GM18520 (cell line): Measurements from ENCODE around the gene MAP3K13.
A peak's percentile ranks its signal among the peaks of the same experiment; 100 is the strongest.
"Not testable (repeated sequence)": the region's sequence is repeated elsewhere in the genome, so short reads cannot be mapped to it uniquely, and the experiment has no call there.

Source experiments
- ATAC-seq: cut with Tn5 transposase; IDR thresholded peaks from one replicate; pipeline ENCODE4 v1.9.1; 2021; ENCODE audit not compliant: unreplicated experiment

The MAP3K13 gene

DNA sequence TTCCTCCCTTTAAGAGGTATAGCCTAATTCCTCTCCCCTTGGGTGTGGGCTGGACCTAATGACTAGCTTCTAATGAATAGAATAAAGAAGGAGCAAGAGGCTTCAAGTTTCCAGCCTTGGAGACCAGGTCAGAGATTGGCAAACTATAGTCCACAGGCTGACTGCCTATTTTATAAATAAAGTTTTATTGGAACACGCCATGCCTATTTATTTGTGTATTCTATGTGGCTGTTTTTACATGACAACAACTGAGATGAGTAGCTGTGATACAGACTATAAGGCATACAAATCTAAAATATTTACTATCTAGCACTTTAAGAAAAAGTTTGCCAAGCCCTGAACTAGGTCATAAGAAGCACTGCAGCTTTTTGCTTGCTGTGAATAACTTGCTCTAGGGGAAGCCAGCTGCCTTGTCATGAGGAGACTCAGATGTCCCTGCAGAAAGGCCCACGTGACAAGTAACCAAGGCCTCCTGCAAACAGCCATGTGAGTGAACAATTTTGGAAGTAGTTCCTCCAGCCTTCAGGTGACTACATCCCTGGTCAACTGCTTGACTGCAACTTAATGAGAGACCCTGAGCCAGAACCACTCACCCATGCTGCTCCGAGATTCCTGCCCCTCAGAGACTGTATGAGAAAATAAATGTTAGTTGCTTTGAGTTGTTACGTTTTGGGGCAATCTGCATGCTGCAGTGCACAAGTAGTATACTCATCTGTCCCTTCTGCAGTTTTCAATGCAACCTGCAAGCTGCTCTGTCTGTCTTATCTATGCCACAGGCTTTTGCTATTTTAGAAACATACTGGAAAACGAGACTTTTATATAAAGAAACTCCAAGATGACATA, 21.1 kb upstream of the MAP3K13 start:
- no peak for ATAC-seq

DNA sequence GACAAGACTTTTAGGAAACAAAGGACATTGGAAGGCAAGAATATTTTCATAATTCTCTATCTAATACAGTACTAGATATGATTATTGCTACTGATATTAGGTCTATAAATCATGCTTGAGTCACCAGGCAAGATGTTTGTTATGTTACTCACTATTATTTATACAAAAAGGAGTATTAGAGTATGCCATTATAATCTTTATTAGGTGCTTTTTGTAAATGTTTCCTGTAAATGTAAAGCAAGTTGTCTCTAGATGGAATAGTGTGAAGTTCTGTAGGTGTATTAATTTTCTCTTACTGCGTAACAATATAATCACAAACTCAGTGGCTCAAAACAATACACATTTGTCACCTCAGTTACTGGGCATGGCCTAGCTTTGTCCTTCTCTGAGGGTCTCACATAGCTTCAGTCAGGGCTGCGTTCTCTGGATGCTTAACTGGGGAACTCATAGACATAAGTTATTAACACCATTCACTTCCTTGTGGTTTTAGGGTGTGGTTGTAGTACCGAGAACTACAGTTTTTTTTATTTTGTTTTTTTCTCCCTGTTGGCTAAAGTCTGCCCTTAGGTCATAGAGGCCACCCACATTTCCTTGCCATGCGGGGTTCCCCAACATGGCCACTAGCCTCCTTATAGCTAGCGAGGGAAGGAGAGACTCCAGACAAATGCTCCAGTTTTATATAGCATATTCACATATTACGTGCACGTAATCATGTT, 20.3 kb upstream of the MAP3K13 start:
- ATAC-seq = no peak

DNA sequence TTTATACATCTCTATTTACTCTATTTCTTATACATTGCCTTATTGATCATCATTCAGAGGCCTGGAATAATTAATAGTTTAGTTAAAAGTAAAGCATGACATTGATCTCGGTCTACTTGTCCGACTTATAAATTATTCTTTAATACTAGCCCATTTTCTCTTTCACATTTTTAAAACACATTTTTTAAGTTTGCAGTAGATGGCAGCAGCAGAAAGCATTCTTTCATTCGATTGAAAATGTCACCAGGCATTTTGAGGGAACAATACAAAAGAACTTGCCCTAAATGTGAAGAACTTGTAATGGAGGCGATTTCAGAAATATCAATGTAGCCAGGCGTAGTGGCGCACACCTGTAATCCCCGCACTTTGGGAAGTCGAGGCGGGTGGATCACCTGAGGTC, 15.5 kb upstream of the MAP3K13 start:
- ATAC-seq = no peak

DNA sequence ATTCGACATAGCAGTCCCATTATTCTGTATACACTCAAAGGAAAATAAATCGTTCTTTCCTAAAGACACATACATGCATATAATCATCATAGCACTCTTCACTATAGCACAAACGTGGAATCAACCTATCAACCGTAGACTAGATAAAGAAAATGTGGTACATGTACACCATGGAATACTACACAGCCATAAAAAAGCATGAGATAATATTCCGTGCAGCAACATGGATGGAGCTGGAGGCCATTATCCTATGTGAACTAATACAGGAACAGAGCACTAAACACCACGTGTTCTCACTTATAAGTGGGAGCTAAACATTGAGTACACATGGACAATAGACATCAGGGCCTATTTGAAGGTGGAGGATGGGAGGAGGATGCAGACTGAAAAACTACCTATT, 12.1 kb upstream of the MAP3K13 start:
- no peak for ATAC-seq

- ATAC-seq = no peak
Observed at GRCh38 chr3:185351396-185351795, 11.5 kb upstream of the MAP3K13 start.

DNA sequence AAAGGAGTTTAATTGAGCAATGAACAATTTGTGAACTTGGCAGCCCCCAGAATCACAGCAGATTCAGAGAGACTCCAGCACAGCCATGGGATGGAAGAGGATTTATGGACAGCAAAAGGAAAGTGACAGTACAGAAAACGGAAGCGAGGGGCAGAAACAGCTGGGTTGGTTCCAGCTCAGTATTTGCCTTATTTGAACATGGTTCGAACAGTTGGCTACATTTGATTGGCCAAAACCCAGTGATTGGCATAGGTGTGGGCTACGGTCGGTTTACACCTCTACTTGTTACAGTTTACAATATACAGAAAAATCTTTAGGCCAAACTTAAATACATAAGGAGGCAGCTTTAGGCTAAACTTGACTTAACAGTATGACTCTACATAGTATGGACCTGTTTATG, 9.7 kb upstream of the MAP3K13 start:
- no peak for ATAC-seq

DNA sequence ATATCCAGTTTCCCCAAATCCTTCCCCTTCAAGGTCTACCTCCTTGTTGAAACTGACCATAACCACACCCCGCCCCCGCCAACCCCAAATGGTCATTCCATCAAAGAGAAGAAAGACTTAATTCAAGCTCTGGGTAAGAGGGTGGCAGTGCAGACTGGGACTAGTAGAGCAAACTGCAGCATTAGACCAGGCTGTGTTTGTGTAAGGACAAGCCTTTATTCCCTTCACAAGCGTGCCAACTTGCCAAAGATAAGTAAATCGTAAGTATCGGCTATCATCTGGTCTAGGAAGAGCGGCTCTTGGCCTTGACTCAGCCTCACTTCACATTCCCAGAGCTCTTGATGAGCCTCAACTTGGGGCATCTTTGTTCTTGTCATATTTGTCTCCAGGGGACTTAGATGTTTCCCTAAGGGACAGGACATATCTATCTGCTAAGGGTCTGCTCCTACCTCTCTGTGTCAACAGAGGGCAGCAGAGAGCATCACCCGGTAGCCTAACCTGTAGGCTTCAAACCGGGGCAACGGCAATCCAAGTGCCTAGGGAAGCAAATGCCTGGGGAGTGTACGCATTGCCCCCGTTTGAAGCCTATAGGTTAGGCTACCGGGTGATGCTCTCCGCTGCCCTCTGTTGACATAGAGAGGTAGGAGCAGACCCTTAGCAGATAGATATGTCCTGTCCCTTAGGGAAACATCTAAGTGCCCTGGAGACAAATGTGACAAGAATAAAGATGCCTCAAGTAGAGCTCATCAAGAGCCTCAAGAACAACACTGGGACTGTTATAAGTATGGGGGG, 8.9 kb upstream of the MAP3K13 start:
- ATAC-seq = peak; percentile 88

DNA sequence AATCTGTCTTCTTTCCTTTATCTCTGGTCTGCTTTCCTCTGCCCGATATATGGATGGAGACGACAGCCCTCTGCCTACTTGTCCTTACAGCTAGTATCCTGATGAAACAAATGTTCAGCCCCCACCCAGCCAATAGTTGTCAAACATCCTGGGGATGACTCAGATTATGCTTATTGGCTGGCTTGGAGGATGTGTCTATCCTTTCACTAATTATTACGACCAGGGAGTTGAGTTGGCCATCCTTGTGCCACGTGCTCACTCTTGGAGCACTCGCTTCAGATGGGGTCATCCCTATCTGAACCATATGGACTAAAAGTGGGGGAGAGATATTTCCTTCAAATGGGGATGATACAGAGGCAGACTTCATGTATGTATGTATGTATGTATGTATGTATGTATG, 6.4 kb upstream of the MAP3K13 start:
- ATAC-seq = no peak

DNA sequence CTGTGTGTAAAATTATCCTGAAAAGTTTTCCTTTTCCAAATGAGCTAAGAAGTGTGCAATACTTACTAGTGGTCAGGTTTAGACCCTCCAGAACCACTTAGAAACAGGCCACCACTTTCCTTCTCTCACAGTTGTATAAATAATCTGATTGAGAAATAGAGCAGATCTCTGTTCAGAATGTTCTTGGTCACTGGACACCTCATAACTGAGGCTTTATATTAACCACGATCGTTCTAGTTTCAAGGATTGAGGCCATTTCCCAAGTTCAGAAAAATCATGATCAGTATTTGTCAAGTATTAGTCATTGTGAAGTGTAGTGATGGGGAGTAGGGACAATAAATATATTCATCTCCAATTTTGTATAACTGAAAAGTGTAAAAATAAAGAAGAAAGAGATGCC, 1.0 kb upstream of the MAP3K13 start:
- no peak for ATAC-seq

GRCh38 chr3:185363662-185364203, 797 bp downstream of the MAP3K13 start:
- ATAC-seq = peak; percentile 12

DNA sequence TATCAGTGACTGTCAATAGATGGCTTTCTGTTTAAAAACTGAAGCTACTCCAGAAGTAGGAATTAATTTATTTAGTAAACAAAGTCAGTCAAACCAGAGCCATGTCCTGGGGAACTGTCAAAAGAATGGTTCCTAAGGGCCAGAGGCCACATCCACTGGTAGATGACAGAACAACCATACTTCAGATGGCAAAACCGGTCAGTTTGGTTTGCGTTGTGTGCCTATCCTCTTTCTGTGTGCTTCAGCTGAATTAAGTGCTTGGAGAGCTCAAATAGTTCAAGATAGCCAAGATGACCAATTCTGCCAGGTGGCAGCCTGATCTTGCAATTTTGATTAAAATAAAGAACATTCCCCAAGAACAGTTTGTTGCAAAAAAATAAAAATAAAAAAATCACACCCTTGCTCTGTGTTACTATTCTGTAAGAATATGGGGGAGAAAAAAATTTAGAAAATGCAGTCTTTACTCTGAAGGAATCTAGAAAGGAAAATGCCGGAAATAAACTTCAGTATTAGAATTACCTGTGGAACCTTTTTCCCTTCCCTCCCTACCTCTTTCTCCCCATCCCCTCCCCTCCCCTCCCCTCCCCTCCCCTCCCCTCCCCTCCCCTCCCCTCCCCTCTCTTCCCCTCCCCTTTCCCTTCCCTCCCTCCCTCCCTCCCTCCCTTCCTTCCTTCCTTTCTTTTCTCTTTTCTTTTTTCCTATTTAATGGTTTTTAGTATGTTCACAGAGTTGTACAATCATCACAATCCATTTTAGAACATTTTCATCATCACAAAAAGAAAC, 2.5 kb downstream of the MAP3K13 start:
- ATAC-seq = no peak

DNA sequence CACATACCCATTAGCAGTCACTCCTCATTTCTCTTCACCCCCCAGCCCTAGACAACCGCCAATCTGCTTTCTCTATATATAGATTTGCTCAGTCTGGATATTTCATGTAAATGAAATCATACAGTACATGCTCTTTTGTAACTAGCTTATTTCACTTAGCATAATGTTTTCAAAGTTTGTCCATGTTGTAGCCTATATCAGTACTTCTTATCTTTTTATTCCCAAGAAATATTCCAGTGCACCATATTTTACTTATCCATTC, 3.1 kb downstream of the MAP3K13 start:
- no peak for ATAC-seq

- ATAC-seq = no peak
Observed at GRCh38 chr3:185366913-185367312, 4.0 kb downstream of the MAP3K13 start.

DNA sequence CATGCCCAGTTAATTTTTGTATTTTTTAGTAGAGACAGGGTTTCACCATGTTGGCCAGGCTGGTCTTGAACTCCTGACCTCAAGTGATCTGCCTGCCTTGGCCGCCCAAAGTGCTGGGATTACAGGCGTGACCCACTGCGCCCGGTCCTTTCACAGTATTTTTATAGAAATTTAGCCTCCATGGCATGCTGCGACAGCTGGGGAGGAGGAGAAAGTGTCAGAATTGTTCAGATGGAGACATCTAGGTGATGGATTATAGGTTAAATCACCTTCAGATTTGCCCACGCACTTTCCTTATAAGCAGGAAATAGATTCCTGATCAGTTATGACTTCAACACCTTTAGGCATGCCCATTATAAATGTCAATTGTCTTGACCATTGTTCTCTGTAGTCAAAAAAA, 7.4 kb downstream of the MAP3K13 start:
- not testable (repeated sequence) for ATAC-seq

- ATAC-seq = no peak
Observed at GRCh38 chr3:185371306-185372074, 8.6 kb downstream of the MAP3K13 start.

- ATAC-seq = no peak
Observed at GRCh38 chr3:185381320-185382058, 18.6 kb downstream of the MAP3K13 start.

DNA sequence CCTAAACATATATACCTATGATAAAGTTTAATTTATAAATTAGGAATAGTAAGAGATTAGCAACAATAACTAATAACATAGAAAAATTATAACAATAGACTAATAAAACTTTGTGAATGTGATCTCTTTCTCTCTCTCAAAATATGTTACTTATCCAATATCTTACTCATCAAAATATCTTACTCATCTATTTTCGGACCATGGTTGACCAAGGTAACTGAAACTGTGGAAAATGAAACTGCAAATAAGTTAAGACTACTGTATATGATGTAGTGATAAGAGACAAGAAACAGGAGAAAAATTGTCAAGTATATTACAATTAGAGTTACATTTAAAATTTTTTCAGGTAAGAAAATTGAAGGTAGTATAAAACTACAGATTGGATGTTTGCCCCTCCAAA, 19.2 kb downstream of the MAP3K13 start:
- ATAC-seq = no peak

- not testable (repeated sequence) for ATAC-seq
Observed at GRCh38 chr3:185386515-185386914, 23.6 kb downstream of the MAP3K13 start.

GRCh38 chr3:185387646-185388045, 24.7 kb downstream of the MAP3K13 start:
- no peak for ATAC-seq
